Natural killer cell (primary cell): Measurements from ENCODE around the gene DUS1L. TPM values are rescaled to one million over a fixed set of nuclear protein-coding genes. Genes with fewer than 3 reads are reported as not detected.

Source experiments
- ATAC-seq, 3 donors: fragments of 150-1000 bp in 2 of 3; fragments of 200-7000 bp in 1 of 3; cut with Tn5 transposase; 1 replicate in 1 of 3; 2 replicates in 2 of 3; pipeline ENCODE4 v1.10.0; 2021; ENCODE audit warnings: mild to moderate bottlenecking in 2 of 3, moderate library complexity in 2 of 3
- DNase-seq, 2 donors: peaks; one replicate each; pipeline versions ENCODE4 v3.0.0 to v3.0.0-alpha.2; 2013 to 2021; ENCODE audit warnings: mixed read lengths in 1 of 2
- H3K27ac ChIP-seq: one replicate; pipeline ENCODE4 v1.5.1; 2013; ENCODE audit warnings: mild to moderate bottlenecking, low read length
- H3K27me3 ChIP-seq: one replicate; pipeline ENCODE4 v1.6.1; 2013; ENCODE audit warnings: low read length; ENCODE audit not compliant: control insufficient read depth, insufficient read depth
- H3K36me3 ChIP-seq: one replicate; pipeline ENCODE4 v1.6.1; 2013; ENCODE audit warnings: low read length; ENCODE audit not compliant: control insufficient read depth, insufficient read depth
- H3K4me1 ChIP-seq: one replicate; pipeline ENCODE4 v1.6.1; 2013; ENCODE audit warnings: low read length; ENCODE audit not compliant: control insufficient read depth, insufficient read depth
- H3K4me3 ChIP-seq: one replicate; pipeline ENCODE4 v1.5.1; 2013; ENCODE audit warnings: low read length
- H3K9me3 ChIP-seq: one replicate; pipeline ENCODE4 v1.6.1; 2013; ENCODE audit warnings: low read length; ENCODE audit not compliant: control insufficient read depth, insufficient read depth
- H3K27ac Mint-ChIP-seq, 2 donors: one replicate each; pipeline ENCODE4 v1.8.0; 2022; ENCODE audit warnings: mild to moderate bottlenecking in 2 of 2, mixed read lengths in 2 of 2, moderate library complexity in 1 of 2
- H3K27me3 Mint-ChIP-seq, 2 donors: one replicate each; pipeline ENCODE4 v1.8.0; 2022; ENCODE audit warnings: low read depth in 2 of 2, mixed read lengths in 2 of 2
- H3K36me3 Mint-ChIP-seq: one replicate; pipeline ENCODE4 v1.8.0; 2022; ENCODE audit warnings: mixed read lengths
- H3K4me1 Mint-ChIP-seq, 2 donors: one replicate each; pipeline ENCODE4 v1.8.0; 2022; ENCODE audit warnings: mixed read lengths in 2 of 2
- H3K4me3 Mint-ChIP-seq: one replicate; pipeline ENCODE4 v1.8.0; 2022; ENCODE audit warnings: mild to moderate bottlenecking, moderate library complexity, mixed read lengths
- H3K9me3 Mint-ChIP-seq, 2 donors: one replicate each; pipeline ENCODE4 v1.8.0; 2022; ENCODE audit warnings: mixed read lengths in 2 of 2
- CTCF ChIP-seq: fragments of 200-600 bp; IDR thresholded peaks from one replicate; pipeline ENCODE4 v1.8.0; 2022; ENCODE audit warnings: antibody characterized with exemption
- WGBS: methylation state at CpG from one replicate; pipeline ENCODE4 v1.1.7; 2013; ENCODE audit warnings: missing lambda C conversion rate; ENCODE audit not compliant: insufficient coverage; 5-methylcytosine and 5-hydroxymethylcytosine counted together
- intact Hi-C: fragments of 100-400 bp; cut with micrococcal nuclease; formaldehyde crosslinking; loops from one replicate; pipeline ENCODE4 v1.14.2; 2022
- total RNA-seq, 4 donors: library from RNA; stranded (reverse); fragments of 120-200 nt in 1 of 4; gene quantifications; one replicate each; pipeline versions ENCODE4 v1.2.3 to v1.2.4, GENCODE V29; 2013 to 2022

The DUS1L gene
- total RNA-seq, 3 donors from 2014 or later (not counting 1 experiment from before 2014, with no cell fraction given) = 122 to 144 (median 136) TPM

DNA sequence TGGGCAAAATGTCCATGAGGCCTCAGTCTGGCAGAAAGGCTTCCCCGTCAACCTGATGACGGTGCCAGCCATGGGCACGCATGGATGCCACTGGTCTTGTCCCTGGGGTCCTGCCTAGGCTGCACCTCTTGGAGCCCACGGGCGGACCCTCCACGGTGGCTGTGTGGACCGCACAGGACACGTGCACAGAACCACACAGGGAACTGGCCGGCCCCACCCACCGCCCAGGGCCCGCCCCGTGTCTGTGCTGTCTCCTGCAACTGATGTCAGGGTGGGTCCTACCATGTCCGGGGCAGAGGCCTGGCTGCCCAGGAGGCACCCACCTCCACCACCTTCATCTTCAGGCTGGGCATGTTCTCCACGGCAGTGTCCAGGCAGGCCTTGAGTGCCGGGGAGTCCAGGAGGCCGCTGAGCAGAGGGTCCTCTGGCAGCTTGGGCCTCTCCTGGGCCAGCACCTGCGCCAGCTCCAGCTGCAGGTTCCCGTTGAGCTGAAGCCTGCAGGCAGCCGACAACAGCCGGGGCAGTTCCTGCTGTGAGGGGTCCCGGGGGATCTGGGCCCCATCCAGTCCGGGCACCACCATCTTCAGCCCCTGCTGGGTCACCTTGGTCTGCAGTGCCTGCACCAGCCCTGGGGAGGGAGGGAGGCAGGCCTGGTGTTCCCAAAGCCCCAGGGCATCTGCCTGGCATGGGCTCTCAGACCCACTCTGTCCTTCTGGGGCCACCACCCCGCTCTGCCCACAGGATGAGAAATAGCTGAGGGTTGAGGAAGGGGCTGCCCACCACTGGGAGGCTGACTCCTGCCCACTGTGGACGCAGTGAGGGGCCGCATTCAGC lies 20.5 kb upstream of the DUS1L start:
- no peak overlapping the region for H3K27ac Mint-ChIP-seq
- no peak for DNase-seq
- WGBS = 95% methylated on average over 25 of the region's 25 CpGs

DNA sequence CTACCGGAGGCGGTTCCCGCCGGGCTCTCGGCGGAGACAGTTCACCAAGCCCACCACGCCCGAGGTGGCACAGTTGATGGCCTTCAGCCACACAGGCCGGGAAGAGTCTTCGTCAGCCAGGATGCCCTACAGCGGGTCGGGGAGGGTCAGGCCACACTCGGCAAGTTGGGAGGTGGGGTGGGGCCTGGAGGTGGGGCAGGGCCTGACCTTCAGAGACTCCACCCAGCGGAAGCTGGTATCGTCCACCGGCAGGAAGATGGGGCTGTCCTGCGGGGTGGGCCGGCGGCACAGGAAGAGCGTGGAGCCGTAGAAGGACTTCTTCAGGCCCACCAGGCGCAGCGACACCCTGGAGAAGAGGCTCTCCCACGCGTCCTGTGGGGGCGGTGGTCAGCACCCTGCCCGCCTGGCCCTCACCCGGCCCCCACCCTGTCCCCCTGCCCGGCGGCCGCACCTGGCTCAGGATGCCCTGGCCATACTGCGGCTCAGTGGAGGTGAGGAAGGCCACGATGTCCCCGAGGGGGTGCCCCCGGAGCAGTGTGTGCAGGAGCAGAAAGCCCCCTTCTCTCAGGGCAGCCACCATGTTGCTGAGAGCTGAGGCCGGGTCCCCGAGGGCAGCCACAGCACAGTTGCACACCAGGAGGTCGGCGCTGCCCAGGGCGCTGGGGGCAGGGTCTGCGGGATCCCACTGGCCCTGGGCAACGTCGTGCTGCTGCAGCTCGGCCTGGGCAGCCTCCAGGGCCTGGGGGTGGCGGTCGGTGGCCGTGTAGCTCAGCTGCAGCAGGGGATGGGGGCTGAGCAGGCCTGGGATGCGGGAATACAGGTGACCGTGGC lies 19.6 kb upstream of the DUS1L start:
- ATAC-seq (no peak), DNase-seq (no peak)
- Histone ChIP-seq H3K27ac (no peak overlapping the region), H3K4me3 (no peak overlapping the region), H3K36me3 (peaks cover 66% of the 10 kb centered on the region), H3K4me1 (no peaks in the 10 kb centered on the region), H3K9me3 (no peaks in the 10 kb centered on the region), H3K27me3 (no peaks in the 10 kb centered on the region)
- TF ChIP-seq CTCF = no peak
- Mint-ChIP-seq H3K9me3 (no peaks in the 10 kb centered on the region), H3K27ac (no peak overlapping the region), H3K4me1 (no peaks in the 10 kb centered on the region), H3K36me3 (no peaks in the 10 kb centered on the region), H3K27me3 (no peaks in the 10 kb centered on the region), H3K4me3 (no peak overlapping the region)
- intact Hi-C loops = no loop called here
- WGBS = 93% methylated on average over 49 of the region's 49 CpGs

More for the DNA sequence above, 20.5 kb upstream of the DUS1L start:
- peaks cover 65% of the 10 kb centered on the region for H3K36me3 ChIP-seq
- H3K9me3 ChIP-seq = no peaks in the 10 kb centered on the region
- no peaks in the 10 kb centered on the region for H3K27me3 ChIP-seq
- TF ChIP-seq CTCF = no peak
- H3K4me3 ChIP-seq = no peak overlapping the region
- intact Hi-C loops = no loop called here
- H3K27ac ChIP-seq = no peak overlapping the region
- Mint-ChIP-seq H3K4me1 (no peaks in the 10 kb centered on the region), H3K9me3 (no peaks in the 10 kb centered on the region), H3K36me3 (no peaks in the 10 kb centered on the region), H3K27me3 (no peaks in the 10 kb centered on the region), H3K4me3 (no peak overlapping the region)
- no peaks in the 10 kb centered on the region for H3K4me1 ChIP-seq
- ATAC-seq = no peak

GRCh38 chr17:82084373-82085030 lies 18.9 kb upstream of the DUS1L start:
- Histone ChIP-seq H3K9me3 (no peaks in the 10 kb centered on the region), H3K27ac (no peak overlapping the region), H3K4me3 (no peak overlapping the region), H3K27me3 (no peaks in the 10 kb centered on the region), H3K36me3 (peaks cover 70% of the 10 kb centered on the region), H3K4me1 (no peaks in the 10 kb centered on the region)
- H3K4me3 Mint-ChIP-seq = no peak overlapping the region
- H3K27ac Mint-ChIP-seq = no peak overlapping the region
- no peak for DNase-seq
- H3K36me3 Mint-ChIP-seq = no peaks in the 10 kb centered on the region
- ATAC-seq = no peak
- intact Hi-C loops = no loop called here
- H3K27me3 Mint-ChIP-seq = no peaks in the 10 kb centered on the region
- TF ChIP-seq CTCF = no peak
- no peaks in the 10 kb centered on the region for H3K9me3 Mint-ChIP-seq
- no peaks in the 10 kb centered on the region for H3K4me1 Mint-ChIP-seq
- WGBS = 93% methylated on average over 31 of the region's 31 CpGs
